ENCODE results near the gene MRAP2. TPM values are rescaled to one million over a fixed set of nuclear protein-coding genes. Genes with fewer than 3 reads are reported as not detected.

The MRAP2 gene
- total and polyA plus RNA-seq, 2 donors (not counting 3 experiments of a cell fraction or from before 2014, with no cell fraction given), result 5.8 to 8.6 TPM

- H2AFZ ChIP-seq (ENCODE audit: low read depth, low read length), result peak overlapping the region; percentile 4
- no peaks in the 10 kb centered on the region for H3K79me2 ChIP-seq (ENCODE audit: control insufficient read depth, insufficient read depth, low read length)
- no peaks in the 10 kb centered on the region for H3K36me3 ChIP-seq (ENCODE audit: control insufficient read depth in 2 of 2, extremely low read depth in 1 of 2, insufficient read depth in 2 of 2, low read length in 2 of 2)
- H3K9ac ChIP-seq (replicated peaks; ENCODE audit: extremely low read depth, insufficient read depth, low read length), result no peak overlapping the region
- ChIA-PET POLR2A (no interaction called here), CTCF (interaction anchor here (1.5 kb wide), 1 partner anchor 11 kb away, joined by 4 read pairs; no protein-coding TSS in a partner anchor)
- no peak overlapping the region for H3K27ac ChIP-seq (ENCODE audit: insufficient read depth, low read depth, low read length)
- no TSS peak for BruUV-seq (replicated peaks)
- FAIRE-seq (no peak), DNase-seq (ENCODE audit: low read depth, low spot score) (peak; percentile 42)
- no peaks in the 10 kb centered on the region for H3K9me3 ChIP-seq (replicated peaks; ENCODE audit: control insufficient read depth, insufficient read depth, low read length)
- intact Hi-C loops (cut with micrococcal nuclease) (no loop called here), dilution Hi-C loops (cut with MboI; ENCODE audit: extremely low pct_ligation_motif_present, low sequenced_read_pairs) (no loop called here)
- peak overlapping the region; percentile 10 for H3K4me2 ChIP-seq (ENCODE audit: insufficient read depth, low read length)
- H3K9me1 ChIP-seq (replicated peaks; ENCODE audit: control insufficient read depth, extremely low read depth, insufficient read depth, low read length), result no peaks in the 10 kb centered on the region
- TF ChIP-seq EZH2 (IDR thresholded peaks at IDR 0.05; ENCODE audit: borderline replicate concordance, low read depth, low read length, severe bottlenecking) (no peak), CTCF (IDR thresholded peaks at IDR 0.05; ENCODE audit: extremely low read depth in 1 of 2, insufficient read depth in 1 of 2, low read depth in 1 of 2, low read length in 2 of 2) (no peak), POLR2AphosphoS5 (IDR thresholded peaks at IDR 0.05; ENCODE audit: insufficient read depth, low read depth, low read length) (no peak), MAX (IDR thresholded peaks at IDR 0.05; ENCODE audit: insufficient read depth, insufficient read length) (no peak), POLR2A (IDR thresholded peaks at IDR 0.05; ENCODE audit: low read depth, low read length) (no peak), FOS (IDR thresholded peaks at IDR 0.05; ENCODE audit: borderline replicate concordance, insufficient read depth, low read length) (no peak), GATA2 (IDR thresholded peaks at IDR 0.05; ENCODE audit: insufficient read depth, insufficient read length, low read depth, low read length) (no peak), JUN (IDR thresholded peaks at IDR 0.05; ENCODE audit: borderline replicate concordance, insufficient read depth, insufficient read length, low read depth) (no peak), MYC (IDR thresholded peaks at IDR 0.05; ENCODE audit: low read depth, low read length) (no peak)
- H3K4me1 ChIP-seq (ENCODE audit: control insufficient read depth, extremely low read depth, insufficient read depth, low read length), result peaks cover 11% of the 10 kb centered on the region
- H4K20me1 ChIP-seq (replicated peaks; ENCODE audit: control insufficient read depth, extremely low read depth, insufficient read depth, low read length), result no peaks in the 10 kb centered on the region
- no peak overlapping the region for H3K4me3 ChIP-seq (replicated peaks in 1 of 3; ENCODE audit: insufficient read depth in 1 of 3, low read depth in 1 of 3, low read length in 3 of 3)
- H3K27me3 ChIP-seq (ENCODE audit: control insufficient read depth in 2 of 2, insufficient read depth in 2 of 2, low read length in 2 of 2), result no peaks in the 10 kb centered on the region
These were observed 29.1 kb downstream of the MRAP2 start for GRCh38 chr6:84062519-84063154.
